ENCODE data around the gene FKBP1B.
"Not testable (repeated sequence)": the region's sequence is repeated elsewhere in the genome, so short reads cannot be mapped to it uniquely, and the experiment has no call there.

Gene FKBP1B

DNA sequence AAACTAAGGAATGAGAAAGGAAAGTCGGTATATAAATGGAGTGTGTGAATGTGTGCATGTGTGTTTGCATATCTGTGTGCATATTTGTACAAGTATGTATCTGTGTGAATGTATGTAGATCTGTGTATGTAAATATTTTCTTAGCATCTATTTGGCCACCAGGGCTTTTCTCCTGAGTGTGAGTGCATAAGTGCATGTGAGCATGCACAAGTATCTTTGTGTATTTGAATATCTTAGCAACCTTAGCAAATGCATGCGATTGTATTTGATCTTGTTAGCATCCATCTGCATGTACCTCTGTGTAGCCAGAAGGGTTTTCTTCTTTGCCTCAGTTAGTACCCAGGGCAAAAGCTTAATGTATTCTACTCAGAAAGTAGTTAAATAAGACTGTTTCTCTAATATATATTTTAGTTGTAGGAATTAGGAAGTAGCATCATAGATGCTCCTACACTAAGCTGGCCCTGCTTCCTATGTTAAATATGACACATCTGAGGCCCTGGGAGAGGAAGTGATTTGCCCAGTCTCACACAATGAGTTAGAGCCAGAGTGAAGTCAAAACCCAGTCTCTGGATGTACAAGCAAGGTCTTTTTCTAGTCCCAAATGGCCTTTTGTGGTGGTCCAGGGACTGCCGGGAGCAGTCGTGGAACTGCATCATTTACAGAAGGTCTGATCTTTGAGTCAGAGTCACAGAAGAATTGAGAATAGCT is 9.2 kb downstream of the FKBP1B start:
- no peak for DNase-seq

DNA sequence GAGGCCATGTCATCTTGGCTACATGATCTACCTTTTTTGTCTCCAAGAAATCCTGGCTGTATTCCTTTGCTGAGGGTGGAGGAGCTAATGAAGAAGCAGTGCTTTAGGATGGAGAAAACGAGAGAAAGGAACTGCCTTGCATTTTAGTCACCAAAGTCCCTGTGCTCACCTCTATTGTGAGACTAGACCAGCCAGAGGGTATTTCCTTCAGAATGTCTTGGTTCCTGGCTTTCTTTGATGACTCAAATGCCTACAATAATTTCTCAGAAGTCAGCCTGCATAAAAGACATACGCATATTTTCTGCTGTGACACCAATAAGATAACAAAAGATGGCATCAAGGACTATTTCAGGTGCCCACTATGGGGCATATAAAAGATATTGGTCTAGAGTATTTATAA is 15.8 kb downstream of the FKBP1B start:
- DNase-seq = no peak

DNA sequence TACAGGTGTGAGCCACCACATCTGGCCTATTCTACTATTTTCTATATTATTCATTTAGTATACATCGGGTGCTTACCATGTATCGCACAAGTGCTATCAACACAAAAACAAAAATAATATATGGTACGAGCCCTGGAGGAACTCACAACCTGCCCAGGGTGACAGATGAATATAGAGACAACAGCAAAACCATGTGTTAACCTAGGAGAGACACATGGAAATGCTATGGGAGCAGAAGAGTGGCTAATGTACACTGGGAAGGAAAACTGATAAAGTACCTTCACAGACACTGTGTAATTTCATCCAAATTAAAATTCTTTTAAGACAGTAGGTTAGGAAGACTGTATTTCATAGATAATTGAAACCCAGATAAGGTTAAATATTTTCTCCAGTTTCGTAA is 22.7 kb downstream of the FKBP1B start:
- no peak for DNase-seq

DNA sequence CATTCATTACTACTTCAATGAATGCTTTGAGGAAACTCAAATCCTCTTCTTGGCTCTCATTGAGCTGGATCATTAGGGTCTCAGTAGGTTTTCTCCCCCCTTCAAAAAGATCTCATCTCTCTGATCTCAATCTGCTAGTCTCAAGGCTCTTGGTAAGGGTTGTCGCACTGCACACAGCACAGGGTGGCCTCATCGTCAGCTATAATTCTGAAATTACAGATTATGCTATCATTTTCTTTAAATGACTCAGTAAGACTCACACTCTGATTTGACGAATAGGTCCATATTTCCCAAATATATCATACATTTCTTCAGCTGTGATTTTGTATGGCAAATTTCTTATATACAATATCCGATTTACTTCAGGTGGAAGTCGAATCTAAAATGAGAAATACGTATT is 24.3 kb downstream of the FKBP1B start:
- no peak for DNase-seq

DNA sequence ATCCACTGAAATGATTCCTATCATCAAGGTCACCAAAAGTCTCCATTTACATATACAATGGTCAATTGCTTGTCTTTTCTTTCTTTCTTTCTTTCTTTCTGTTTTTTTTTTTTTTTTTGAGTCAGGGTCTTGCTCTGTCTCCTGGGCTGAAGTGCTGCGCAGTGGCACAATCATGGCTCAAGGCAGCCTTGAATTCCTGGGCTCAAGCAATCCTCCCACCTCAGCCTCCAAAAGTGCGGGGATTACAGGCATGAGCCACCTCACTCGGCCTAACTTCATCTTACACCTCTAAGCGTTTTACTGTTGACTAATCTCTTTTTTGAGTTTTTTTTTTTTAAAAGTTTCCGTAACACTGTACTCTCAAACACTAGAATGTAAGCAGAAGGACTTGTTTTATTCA is 25.7 kb downstream of the FKBP1B start:
- DNase-seq = no peak

DNA sequence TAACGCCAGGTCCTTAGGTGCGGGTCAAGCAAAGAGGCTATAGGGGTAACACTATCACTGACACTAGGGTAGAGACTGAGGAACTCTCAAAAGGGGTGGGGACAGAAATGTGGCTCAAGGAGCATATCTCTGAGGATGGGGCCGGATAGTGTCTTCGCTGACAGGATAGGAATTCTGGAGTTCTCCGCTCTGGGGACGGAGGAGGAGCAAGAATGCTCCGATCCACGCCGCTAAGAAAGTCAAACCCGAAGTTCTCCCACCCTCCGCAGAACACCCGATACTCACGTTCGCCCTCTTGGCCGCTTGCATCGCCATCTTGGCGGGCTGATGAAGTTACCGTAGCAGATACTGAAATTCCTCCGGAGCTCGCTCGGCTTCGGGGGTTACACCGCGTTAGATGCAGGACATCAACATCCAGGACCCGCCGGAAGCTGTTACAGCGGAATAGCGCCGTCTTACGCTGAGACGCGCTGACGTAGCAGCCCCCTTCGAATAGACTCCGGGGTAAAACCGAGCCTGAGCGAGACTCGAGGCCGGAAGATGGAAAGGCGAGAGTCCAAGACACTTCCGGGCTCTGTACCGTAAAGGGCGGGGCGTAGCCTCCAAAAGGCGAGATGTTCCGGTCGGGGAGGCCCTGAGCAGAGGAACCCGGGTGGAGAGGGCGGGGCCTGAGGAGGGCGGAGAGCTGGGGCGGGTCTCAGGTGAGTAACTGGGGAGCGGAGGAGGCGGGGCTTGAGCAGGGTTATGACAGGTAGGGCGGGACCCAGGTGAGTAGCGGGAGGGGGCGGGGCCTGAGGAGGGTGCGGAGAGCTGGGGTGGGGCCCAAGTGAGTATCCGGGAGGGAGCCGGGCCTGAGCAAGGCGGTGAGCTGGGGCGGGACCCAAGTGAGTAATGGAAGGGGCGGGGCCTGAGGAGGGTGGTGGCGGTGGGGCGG is 26.6 kb downstream of the FKBP1B start, which contains the start of gene SF3B6:
Gene SF3B6 (minus strand): TSS at position 412 of the 934 bp plus-strand sequence. CDS start 97 bp downstream, at position 315.
- DNase-seq = peak; percentile 62 to 100 (median 94)

DNA sequence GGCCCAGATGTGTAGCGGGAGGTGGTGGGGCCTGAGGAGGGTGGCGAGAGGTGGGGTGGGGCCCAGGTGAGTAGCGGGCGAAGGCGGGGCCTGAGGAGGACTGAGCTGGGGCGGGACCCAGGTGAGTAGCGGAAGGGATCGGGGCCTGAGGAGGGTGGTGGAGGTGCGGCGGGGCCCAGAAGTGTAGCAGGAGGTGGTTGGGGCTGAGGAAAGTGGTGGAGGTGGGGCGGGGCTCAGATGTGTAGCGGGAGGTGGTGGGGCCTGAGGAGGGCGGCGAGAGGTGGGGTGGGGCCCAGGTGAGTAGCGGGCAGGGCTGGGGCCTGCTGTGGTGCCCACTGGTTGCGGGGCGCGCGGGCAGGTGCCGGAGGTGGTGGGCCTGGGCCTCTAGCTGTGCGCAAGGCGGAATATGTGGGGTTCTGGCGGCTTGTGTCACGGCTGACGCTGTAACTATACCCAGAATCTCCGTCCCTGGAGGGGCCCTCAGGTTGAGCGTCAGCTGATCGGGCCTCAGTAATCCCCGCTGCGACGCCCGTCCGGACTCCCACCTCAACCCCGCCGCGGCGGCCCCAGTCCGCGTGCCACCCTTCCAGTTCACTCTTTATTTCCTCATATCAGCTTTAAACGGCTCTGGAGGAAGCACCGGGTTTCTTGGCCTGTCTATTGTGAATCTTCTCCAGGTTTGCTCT is 27.5 kb downstream of the FKBP1B start:
- peak in 30 of 56 donors; percentile 9 to 59 (median 36) for DNase-seq

DNA sequence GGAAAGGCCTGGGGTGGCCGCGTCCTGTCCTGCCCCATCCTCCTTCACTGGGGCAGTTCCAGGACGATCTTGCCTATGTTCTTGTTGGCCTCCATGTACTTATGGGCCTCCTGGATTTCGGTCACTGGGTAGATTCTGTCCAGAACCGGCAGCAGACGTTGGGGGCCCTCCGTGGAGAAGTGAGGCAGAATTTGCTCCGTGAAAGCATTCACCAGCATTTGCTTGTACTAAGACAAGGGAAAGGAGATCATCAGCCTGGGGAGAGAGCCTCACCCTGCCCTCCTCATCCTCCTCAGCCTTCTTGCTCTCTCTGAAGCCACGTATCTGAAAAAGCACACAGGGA is 28.0 kb downstream of the FKBP1B start:
- peak in 7 of 56 donors; percentile 15 to 51 (median 41) for DNase-seq

DNA sequence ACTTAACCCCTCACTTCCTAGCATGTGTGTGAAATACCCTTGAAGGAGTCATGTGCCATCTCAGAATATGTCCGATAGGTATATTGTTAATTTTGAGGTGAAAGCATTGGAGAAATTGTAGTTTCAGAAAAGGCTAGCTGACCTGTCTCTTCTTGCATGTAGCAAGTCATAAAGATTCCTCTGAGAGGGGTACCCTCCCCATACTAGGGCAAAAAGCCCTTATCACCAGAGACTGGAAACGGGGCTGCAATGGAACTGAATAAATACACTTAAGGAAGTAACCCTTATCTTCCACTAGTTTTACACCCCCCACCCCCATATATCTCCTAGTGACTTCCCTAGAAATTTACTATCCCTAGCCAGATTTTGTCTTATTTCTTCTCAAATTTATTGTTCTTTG is 28.3 kb downstream of the FKBP1B start:
- DNase-seq = no peak

DNA sequence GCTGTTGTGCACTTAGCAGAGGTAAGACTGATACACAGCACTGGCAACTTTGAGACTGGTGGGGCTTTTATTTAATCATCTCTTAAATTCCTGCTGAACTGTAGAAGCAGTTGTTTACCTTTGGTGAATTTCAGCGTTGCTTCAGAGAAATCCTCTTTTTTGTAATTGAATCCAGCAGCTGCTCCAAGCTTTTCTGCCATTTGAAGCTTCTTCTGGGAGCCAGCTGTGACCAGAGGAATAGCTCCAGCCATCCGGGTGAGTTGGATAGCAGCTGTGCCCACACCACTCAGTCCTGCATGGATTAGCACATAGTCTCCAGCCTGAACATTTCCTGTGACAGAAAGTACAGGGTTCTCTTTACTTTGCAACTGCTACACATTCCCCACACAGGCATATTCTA is 31.2 kb downstream of the FKBP1B start:
- DNase-seq = no peak

DNA sequence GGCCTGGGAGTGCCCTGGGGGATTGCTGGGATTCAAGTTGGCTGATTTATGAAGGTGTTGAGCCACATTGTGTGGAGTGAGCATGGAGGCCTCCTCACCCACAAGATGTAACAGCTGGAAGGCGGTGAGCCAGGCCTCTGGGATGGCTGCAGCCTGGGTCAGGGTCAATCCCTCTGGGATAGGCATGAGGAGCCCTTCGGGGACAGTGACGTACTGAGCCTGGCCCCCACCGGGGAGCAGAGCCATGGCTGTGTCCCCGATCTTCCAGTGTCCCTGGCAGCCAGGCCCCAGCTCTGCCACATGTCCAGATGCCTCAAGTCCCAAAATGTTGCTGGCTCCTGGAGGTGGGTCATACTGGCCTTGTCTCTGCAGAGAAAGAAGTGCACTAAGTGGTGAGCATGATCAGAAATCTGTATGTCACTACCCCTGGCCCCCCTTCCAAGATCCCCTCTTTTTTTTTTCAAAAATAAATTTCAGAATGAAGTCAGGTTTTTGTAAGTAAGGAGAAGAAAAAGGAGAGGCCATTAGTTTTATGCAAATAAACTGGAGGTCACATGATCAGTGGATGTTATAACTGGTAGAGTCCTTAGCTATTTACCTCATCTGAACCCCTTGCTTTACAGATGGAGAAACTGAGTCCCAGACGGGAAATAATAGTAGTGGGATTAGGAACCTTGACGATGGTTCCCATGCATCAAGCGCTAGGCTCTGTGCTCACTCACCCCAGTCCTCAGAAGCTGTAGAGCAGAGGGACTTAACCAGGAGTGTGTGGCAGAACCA is 33.4 kb downstream of the FKBP1B start:
- DNase-seq = no peak

DNA sequence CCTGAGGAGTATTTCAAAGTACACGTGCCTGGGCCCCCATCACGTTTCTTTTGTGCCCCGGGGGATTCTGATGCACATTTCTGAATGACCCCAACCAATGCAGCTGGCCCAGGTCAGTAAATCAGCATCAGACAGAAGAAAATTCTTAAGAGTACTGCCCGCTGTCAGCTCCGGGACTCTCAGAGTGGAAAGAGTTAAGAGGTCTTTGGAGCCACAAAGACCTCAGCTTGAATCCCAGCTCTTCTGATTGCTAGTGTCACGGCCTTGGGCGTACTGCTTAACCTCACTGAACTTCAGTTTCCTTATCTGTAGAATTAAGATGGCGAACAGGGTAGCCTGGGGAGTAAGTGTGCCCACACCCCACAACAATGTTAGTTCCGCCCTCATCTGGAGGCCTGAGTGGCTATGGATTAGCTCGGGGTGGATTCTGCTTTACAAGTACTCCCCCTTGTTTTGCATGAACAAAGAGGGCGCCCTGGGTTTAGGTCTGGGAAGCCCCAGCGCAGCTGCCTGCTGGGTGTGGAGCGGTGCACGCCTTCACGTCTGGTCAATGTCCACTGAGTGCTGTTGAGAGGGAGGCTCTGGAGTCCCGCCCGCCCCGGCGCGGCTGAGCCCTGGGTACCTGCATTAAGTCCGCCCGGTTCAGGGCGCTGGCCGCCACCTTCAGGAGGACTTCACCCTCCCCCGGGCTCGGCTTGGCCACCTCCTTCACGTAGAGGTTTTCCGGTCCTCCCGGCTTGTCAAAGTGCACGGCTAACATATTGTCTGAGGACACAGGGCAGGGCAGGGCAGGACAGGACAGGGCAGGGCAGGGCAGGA is 34.2 kb downstream of the FKBP1B start:
- peak in 13 of 56 donors; percentile 22 to 70 (median 46) for DNase-seq

DNA sequence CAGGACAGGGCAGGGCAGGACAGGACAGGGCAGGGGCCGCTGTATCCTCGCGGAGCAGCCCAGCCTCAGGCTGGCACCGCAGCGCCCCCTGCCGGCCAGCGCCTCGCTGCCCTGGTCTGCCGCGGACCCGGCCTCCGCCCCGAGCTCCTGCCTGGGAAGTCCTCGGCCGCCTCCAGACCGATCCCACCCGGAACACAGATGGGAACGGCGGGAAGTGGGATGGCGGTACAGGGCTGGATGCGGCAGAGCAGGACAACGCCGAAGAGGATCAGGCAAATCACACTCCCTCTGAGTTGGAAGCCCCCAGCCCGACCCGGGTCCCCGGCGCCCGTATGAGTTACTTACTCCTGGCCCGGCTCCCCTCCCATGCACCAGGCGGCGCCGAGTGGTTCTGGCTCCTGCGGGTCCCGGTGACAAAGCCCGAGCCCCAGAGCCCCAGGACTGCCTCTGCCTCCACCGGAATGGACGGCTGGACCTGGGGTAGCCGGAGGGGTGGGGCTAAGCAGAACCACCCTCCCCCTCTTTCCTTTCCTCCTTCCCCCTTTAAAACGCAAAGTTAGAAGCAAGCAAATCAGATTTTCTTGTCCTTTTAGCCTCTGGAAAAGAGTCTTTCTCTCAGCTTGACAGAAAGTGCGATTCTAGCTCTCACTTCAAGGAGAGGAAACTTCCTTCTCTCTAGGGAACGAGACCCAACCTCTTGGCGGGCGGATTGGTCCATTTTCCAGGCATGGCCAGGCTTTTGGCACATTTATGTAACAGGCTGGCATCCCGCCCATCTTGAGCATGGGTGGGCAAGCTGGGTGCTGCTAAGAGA is 35.1 kb downstream of the FKBP1B start, which contains the start of gene TP53I3:
Gene TP53I3 (minus strand): TSS at position 449 of the 814 bp plus-strand sequence. CDS start 508 bp downstream, outside the sequence.
- DNase-seq = peak; percentile 12 to 88 (median 70)

DNA sequence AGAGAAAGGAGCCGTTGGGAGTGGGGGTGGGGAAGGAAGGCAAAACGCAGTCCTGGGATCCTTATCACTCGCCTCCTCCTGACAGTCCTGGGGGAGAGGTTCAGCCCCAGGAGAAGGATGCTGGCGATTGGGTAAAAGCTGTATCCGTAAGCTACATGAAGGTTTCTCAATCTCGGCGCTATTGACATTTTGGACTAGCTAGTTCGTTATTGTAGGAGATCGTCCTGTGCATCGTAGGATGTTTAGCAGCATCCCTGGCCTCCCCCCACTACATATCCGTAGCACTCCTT is 35.6 kb downstream of the FKBP1B start:
- peak in 1 of 56 donors; percentile 6 for DNase-seq

DNA sequence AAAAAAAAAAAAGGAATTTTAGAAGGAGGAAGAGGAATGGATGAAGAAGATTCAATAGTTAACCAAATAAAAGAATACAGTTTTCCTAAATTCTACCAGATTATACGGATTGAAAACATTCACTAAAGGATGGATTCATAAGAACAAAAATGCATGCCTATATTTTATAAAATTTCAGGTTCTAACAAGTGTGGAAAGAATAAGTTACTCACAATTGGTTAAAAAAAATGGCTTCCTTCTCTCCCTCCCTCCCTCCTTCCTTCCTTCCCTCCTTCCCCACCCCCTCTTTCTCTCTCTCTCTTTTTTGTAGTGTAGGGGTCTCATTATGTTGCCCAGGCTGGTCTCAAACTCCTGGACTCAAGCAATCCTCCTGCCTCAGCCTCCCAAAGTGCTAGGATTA is 36.7 kb downstream of the FKBP1B start:
- no peak for DNase-seq

DNA sequence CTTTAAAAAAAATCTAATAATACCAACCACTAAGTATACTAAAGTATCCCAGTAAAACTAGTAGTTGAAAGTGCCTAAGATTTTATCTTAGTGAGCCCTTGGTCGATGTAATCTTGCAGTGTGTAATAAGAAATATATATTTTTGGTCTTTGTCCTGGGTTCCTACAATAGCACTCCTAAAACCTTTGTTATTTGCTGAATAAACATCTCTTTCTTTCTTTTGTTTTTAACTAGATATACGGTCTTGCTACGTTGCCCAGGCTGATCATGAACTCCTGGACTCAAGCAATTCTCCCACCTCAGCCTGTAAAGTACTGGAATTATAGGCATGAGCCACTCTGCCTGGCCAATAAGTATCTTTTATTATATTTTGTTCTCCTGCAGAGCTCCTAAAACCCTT is 37.5 kb downstream of the FKBP1B start:
- DNase-seq = no peak

DNA sequence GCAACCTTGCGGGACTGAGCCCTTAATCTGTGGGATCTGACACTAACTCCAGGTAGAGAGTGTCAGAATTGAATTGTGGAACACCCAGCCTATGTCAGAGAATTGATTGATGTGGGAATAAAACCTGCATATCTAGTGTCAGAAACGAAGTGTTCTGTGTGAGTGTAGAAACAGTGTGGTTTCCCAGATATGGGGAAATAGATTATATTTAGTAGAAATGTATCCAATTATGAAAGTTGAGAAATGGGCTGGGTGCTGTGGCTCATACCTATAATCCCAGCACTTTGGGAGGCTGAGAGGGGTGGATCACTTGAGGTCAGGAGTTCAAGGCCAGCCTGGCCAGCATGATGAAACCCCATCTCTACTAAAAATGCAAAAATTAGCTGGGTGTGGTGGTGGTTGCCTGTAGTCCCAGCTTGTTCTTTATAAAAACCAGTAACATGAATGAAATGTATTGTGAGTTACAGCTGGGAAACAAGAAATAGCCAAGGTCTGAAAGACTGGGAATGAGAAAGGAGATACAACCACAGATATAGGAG is 39.3 kb downstream of the FKBP1B start:
- no peak for DNase-seq

DNA sequence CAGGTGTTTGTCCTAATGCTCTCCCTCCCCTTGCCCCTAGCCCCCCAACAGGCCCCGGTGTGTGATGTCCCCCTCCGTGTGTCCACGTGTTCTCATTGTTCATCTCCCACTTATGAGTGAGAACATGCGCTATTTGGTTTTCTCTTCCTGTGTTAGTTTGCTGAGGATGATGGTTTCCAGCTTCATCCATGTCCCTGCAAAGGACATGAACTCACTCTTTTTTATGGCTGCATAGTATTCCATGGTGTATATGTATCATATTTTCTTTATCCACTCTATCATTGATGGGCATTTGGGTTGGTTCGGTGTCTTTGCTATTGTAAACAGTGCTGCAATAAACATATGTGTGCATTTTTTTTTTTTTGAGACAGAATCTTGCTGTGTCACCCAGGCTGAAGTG is 43.7 kb downstream of the FKBP1B start:
- not testable (repeated sequence) for DNase-seq

DNA sequence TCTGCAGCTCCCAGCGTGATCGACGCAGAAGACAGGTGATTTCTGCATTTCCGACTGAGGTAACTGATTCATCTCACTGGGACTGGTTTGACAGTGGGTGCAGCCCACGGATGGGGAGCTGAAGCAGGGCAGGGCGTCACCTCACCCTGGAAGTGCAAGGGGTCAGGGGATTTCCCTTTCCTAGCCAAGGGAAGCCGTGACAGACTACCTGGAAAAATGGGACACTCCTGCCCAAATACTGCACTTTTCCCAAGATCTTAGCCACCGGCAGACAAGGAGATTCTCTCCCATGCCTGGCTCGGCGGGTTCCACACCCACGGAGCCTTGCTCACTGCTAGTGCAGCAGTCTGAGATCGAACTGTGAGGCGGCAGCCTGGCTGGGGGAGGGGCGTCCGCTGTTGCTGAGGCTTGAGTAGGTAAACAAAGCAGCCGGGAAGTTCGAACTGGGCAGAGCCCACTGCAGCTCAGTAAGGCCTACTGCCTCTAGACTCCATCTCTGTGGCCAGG is 45.7 kb downstream of the FKBP1B start:
- not testable (repeated sequence) for DNase-seq

Data from amygdala (tissue), 56 donors.